ENCODE results near the gene SV2B. TPM values are rescaled to one million over a fixed set of nuclear protein-coding genes. Genes with fewer than 3 reads are reported as not detected.
A peak's percentile ranks its signal among the peaks of the same experiment; 100 is the strongest.
"Not testable (repeated sequence)": the region's sequence is repeated elsewhere in the genome, so short reads cannot be mapped to it uniquely, and the experiment has no call there.

SV2B gene
- total and polyA plus RNA-seq, 2 donors (not counting 1 experiment from before 2014, with no cell fraction given): under 0.01 TPM; not detected in 1

GRCh38 chr15:91338766-91339165 is 238.7 kb downstream of the SV2B start:
- peak; percentile 1 to 48 for DNase-seq (ENCODE audit: low read depth in 2 of 2)
- no peaks in the 10 kb centered on the region for H4K20me1 ChIP-seq (ENCODE audit: control insufficient read depth, extremely low read depth, insufficient read depth, low read length)
- TF ChIP-seq, protein P1, sequence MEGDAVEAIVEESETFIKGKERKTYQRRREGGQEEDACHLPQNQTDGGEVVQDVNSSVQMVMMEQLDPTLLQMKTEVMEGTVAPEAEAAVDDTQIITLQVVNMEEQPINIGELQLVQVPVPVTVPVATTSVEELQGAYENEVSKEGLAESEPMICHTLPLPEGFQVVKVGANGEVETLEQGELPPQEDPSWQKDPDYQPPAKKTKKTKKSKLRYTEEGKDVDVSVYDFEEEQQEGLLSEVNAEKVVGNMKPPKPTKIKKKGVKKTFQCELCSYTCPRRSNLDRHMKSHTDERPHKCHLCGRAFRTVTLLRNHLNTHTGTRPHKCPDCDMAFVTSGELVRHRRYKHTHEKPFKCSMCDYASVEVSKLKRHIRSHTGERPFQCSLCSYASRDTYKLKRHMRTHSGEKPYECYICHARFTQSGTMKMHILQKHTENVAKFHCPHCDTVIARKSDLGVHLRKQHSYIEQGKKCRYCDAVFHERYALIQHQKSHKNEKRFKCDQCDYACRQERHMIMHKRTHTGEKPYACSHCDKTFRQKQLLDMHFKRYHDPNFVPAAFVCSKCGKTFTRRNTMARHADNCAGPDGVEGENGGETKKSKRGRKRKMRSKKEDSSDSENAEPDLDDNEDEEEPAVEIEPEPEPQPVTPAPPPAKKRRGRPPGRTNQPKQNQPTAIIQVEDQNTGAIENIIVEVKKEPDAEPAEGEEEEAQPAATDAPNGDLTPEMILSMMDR (conservative IDR thresholded peaks at IDR 0.05 in 1 of 2, IDR thresholded peaks at IDR 0.05 in 1 of 2; ENCODE audit: low read depth in 1 of 2, low read length in 2 of 2): no peak
- TF ChIP-seq EZH2 (IDR thresholded peaks at IDR 0.05; ENCODE audit: low read length, missing control alignments): no peak

DNA sequence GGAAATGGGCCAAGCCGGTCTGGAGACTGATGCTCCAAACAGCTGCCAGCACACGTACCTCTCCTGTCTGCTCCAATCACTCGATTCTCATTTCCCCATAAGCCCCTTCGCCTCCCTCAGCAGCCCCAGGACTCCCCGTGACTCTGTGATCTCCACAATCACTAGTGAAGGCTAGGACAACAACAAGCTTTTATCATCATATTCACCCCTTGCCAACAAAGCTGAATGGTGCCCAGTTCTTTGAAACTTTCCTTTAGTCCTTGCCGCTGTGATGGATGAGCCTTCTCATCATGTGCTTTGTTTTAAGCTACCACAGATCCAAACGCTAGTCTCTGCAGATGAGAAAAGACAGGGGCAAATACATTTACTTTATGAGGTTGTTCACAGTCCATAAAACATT is 242.0 kb downstream of the SV2B start:
- H3K4me2 ChIP-seq (ENCODE audit: extremely low read depth, insufficient read depth, low read length): no peak overlapping the region
- no peak overlapping the region for H3K27ac ChIP-seq (ENCODE audit: insufficient read depth, low read length)
- H4K20me1 ChIP-seq (ENCODE audit: control insufficient read depth, extremely low read depth, insufficient read depth, low read length): no peaks in the 10 kb centered on the region
- TF ChIP-seq, protein P1 (conservative IDR thresholded peaks at IDR 0.05 in 1 of 2, IDR thresholded peaks at IDR 0.05 in 1 of 2; ENCODE audit: low read depth in 1 of 2, low read length in 2 of 2): no peak
- no peak for TF ChIP-seq EZH2 (IDR thresholded peaks at IDR 0.05; ENCODE audit: low read length, missing control alignments)
- H3K4me1 ChIP-seq (ENCODE audit: control insufficient read depth, extremely low read depth, insufficient read depth, low read length): no peaks in the 10 kb centered on the region
- no peaks in the 10 kb centered on the region for H3K79me2 ChIP-seq (ENCODE audit: control insufficient read depth, insufficient read depth, low read length)
- no peaks in the 10 kb centered on the region for H3K9me3 ChIP-seq (ENCODE audit: control insufficient read depth, insufficient read depth, low read depth, low read length)
- H2AFZ ChIP-seq (ENCODE audit: low read length): no peak overlapping the region
- H3K4me3 ChIP-seq (replicated peaks in 1 of 4; ENCODE audit: control extremely low read depth in 1 of 4, insufficient read depth in 1 of 4, low read depth in 3 of 4, low read length in 4 of 4): no peak overlapping the region
- H3K27me3 ChIP-seq (ENCODE audit: control insufficient read depth, insufficient read depth, low read length): no peaks in the 10 kb centered on the region
- no peak for DNase-seq (ENCODE audit: low read depth in 2 of 2)
- no peak overlapping the region for H3K9ac ChIP-seq (ENCODE audit: insufficient read depth, low read length)
- H3K36me3 ChIP-seq (ENCODE audit: control insufficient read depth, insufficient read depth, low read length): no peaks in the 10 kb centered on the region

More at GRCh38 chr15:91338766-91339165, 238.7 kb downstream of the SV2B start:
- no peaks in the 10 kb centered on the region for H3K9me3 ChIP-seq (ENCODE audit: control insufficient read depth, insufficient read depth, low read depth, low read length)
- no peaks in the 10 kb centered on the region for H3K79me2 ChIP-seq (ENCODE audit: control insufficient read depth, insufficient read depth, low read length)
- no peaks in the 10 kb centered on the region for H3K36me3 ChIP-seq (ENCODE audit: control insufficient read depth, insufficient read depth, low read length)
- no peak overlapping the region for H3K27ac ChIP-seq (ENCODE audit: insufficient read depth, low read length)
- H3K4me2 ChIP-seq (ENCODE audit: extremely low read depth, insufficient read depth, low read length): no peak overlapping the region
- H3K4me3 ChIP-seq (replicated peaks in 1 of 4; ENCODE audit: control extremely low read depth in 1 of 4, insufficient read depth in 1 of 4, low read depth in 3 of 4, low read length in 4 of 4): no peak overlapping the region
- no peaks in the 10 kb centered on the region for H3K4me1 ChIP-seq (ENCODE audit: control insufficient read depth, extremely low read depth, insufficient read depth, low read length)
- no peaks in the 10 kb centered on the region for H3K27me3 ChIP-seq (ENCODE audit: control insufficient read depth, insufficient read depth, low read length)
- no peak overlapping the region for H2AFZ ChIP-seq (ENCODE audit: low read length)
- no peak overlapping the region for H3K9ac ChIP-seq (ENCODE audit: insufficient read depth, low read length)

DNA sequence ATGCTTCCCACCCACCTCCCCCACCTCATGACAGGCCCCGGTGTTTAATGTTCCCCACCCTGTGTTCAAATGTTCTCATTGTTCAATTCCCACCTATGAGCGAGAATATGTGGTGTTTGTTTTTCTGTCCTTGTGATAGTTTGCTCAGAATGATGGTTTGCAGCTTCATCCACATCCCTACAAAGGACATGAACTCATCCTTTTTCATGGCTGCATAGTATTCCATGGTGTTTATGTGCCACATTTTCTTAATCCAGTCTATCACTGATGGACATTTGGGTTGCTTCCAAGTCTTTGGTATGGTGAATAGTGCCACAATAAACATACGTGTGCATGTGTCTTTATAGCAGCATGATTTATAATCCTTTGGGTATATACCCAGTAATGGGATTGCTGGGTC is 244.9 kb downstream of the SV2B start:
- not testable (repeated sequence) for H3K4me1 ChIP-seq (ENCODE audit: control insufficient read depth, extremely low read depth, insufficient read depth, low read length); H3K27ac ChIP-seq (ENCODE audit: insufficient read depth, low read length); H3K9ac ChIP-seq (ENCODE audit: insufficient read depth, low read length); H4K20me1 ChIP-seq (ENCODE audit: control insufficient read depth, extremely low read depth, insufficient read depth, low read length); H3K36me3 ChIP-seq (ENCODE audit: control insufficient read depth, insufficient read depth, low read length); DNase-seq (ENCODE audit: low read depth in 2 of 2); H2AFZ ChIP-seq (ENCODE audit: low read length); H3K9me3 ChIP-seq (ENCODE audit: control insufficient read depth, insufficient read depth, low read depth, low read length); H3K4me2 ChIP-seq (ENCODE audit: extremely low read depth, insufficient read depth, low read length); H3K27me3 ChIP-seq (ENCODE audit: control insufficient read depth, insufficient read depth, low read length); H3K4me3 ChIP-seq (replicated peaks in 1 of 4; ENCODE audit: control extremely low read depth in 1 of 4, insufficient read depth in 1 of 4, low read depth in 3 of 4, low read length in 4 of 4); H3K79me2 ChIP-seq (ENCODE audit: control insufficient read depth, insufficient read depth, low read length)
